Tibial nerve (tissue), 4 donors: ENCODE results near the gene E2F4.

Experiments used
- EP300 ChIP-seq, 2 donors: sonication (generic); formaldehyde crosslinking; IDR thresholded peaks; one replicate each; pipeline ENCODE4 v1.6.1; 2017; ENCODE audit warnings: antibody characterized with exemption in 2 of 2, mild to moderate bottlenecking in 1 of 2
- POLR2A ChIP-seq, 2 donors: fragments of 450-650 bp; IDR thresholded peaks; one replicate each; pipeline ENCODE4 v1.6.1; 2017; ENCODE audit warnings: antibody characterized with exemption in 2 of 2, mild to moderate bottlenecking in 2 of 2, moderate library complexity in 2 of 2
- TF ChIP-seq, protein P1 (sequence below), 5 experiments: fragments of 200-600 bp in 3 of 5; fragments of 450-650 bp in 2 of 5; sonication (generic) in 3 of 5; IDR thresholded peaks; one replicate each; pipeline ENCODE4 v1.5.1; 2016 to 2019; ENCODE audit warnings: antibody characterized with exemption in 5 of 5, mild to moderate bottlenecking in 3 of 5, moderate library complexity in 2 of 5

- TF ChIP-seq, protein P1, sequence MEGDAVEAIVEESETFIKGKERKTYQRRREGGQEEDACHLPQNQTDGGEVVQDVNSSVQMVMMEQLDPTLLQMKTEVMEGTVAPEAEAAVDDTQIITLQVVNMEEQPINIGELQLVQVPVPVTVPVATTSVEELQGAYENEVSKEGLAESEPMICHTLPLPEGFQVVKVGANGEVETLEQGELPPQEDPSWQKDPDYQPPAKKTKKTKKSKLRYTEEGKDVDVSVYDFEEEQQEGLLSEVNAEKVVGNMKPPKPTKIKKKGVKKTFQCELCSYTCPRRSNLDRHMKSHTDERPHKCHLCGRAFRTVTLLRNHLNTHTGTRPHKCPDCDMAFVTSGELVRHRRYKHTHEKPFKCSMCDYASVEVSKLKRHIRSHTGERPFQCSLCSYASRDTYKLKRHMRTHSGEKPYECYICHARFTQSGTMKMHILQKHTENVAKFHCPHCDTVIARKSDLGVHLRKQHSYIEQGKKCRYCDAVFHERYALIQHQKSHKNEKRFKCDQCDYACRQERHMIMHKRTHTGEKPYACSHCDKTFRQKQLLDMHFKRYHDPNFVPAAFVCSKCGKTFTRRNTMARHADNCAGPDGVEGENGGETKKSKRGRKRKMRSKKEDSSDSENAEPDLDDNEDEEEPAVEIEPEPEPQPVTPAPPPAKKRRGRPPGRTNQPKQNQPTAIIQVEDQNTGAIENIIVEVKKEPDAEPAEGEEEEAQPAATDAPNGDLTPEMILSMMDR (IDR thresholded peaks at IDR 0.05) = no peak
- TF ChIP-seq POLR2A (IDR thresholded peaks at IDR 0.05) (no peak), EP300 (IDR thresholded peaks at IDR 0.05) (no peak)
Measured at GRCh38 chr16:67216612-67217490, 24.9 kb downstream of the E2F4 start.
